Upper lobe of right lung (tissue), 1 donor: ENCODE measurements around the gene ALDOA. TPM values are rescaled to one million over a fixed set of nuclear protein-coding genes. Genes with fewer than 3 reads are reported as not detected.
"Not testable (repeated sequence)": the region's sequence is repeated elsewhere in the genome, so short reads cannot be mapped to it uniquely, and the experiment has no call there.

Experiments
- ATAC-seq: fragments of 200-7000 bp; cut with Tn5 transposase; one replicate; pipeline ENCODE4 v1.9.1; 2020; ENCODE audit warnings: mild to moderate bottlenecking, moderate library complexity
- DNase-seq: peaks from one replicate; pipeline ENCODE4 v3.0.0-alpha.2; 2020
- H3K27ac ChIP-seq: fragments of 200-600 bp; one replicate; pipeline ENCODE4 v1.8.0; 2022
- H3K27me3 ChIP-seq: fragments of 200-600 bp; one replicate; pipeline ENCODE4 v1.8.0; 2022; ENCODE audit warnings: mild to moderate bottlenecking
- H3K36me3 ChIP-seq: fragments of 200-600 bp; one replicate; pipeline ENCODE4 v1.8.0; 2022
- H3K4me1 ChIP-seq: fragments of 200-600 bp; one replicate; pipeline ENCODE4 v1.8.0; 2022
- H3K4me3 ChIP-seq: fragments of 200-600 bp; one replicate; pipeline ENCODE4 v1.8.0; 2022; ENCODE audit warnings: mild to moderate bottlenecking
- H3K9me3 ChIP-seq: fragments of 200-600 bp; one replicate; pipeline ENCODE4 v1.8.0; 2022
- intact Hi-C: fragments of 100-400 bp; cut with DNase I; formaldehyde crosslinking; loops from one replicate; pipeline ENCODE4 v1.11.0; 2022
- long read RNA-seq: library from polyadenylated mRNA; unstranded; transcript quantifications from one replicate; pipeline ENCODE4 v2.0.0, GENCODE V29; 2021
- total RNA-seq: library from RNA; stranded (reverse); fragmentation: NEBNext Ultra II Directional; extraction: Animal tissue kit (Norgen Biotek cat#: 25700); gene quantifications from one replicate; pipeline ENCODE4 v1.2.1, GENCODE V29; 2021
- TF ChIP-seq, protein P1 (sequence below): fragments of 200-600 bp; IDR thresholded peaks from one replicate; pipeline ENCODE4 v1.8.0; 2022; ENCODE audit warnings: antibody characterized with exemption
- donor health status: DM: no; HTN: yes; CAD: no; lungs with severe emphysema.

Gene ALDOA
- total RNA-seq = 689 TPM
- long read RNA-seq, transcript ALDOA-209 (9 exons, 1,579 nt) = major isoform, 724 of 798 reads
- long read RNA-seq, transcript ALDOA-206 (9 exons, 1,550 nt) = minor isoform, 27 of 798 reads
- long read RNA-seq, partial matches to known transcripts = 27 of 798 reads
- long read RNA-seq, other reads (novel, unspliced or antisense) = 14 of 798 reads

DNA sequence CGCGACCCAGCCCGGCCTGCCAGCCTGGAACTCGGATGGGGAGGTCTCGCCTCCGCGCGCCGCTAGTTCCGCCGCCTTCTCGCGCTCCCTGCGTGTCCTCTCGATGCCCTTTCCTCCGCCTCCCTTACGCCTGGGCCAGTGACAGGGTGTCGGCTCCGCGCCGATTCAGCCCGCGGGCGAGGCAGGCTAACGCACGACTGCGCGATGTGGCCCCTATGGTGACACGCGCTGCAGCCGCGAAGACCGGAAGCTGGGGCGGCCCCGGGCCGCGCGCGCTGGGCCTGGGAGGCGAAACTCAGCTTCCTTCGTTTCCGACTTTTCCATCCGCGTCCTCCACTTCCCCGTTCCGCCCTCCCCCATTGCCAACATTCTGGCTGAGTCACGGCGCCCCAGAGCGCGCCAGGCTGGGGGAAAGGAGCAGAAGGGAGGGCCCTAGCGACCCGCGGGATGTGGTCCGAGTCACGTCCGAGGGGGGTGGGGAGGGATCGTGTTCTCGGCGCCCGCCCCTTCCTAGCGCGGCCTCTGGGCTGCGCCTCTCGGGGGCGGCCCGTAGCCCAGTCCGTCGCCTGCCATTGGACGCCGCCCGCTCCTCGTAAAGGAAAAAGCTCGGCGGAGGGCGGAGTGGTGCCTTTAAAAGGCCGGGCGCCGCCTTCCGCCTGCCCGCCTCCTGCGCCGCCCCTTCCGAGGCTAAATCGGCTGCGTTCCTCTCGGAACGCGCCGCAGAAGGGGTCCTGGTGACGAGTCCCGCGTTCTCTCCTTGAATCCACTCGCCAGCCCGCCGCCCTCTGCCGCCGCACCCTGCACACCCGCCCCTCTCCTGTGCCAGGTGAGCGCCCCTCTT is at the start of gene ALDOA:
TSS of gene ALDOA (plus strand) at position 659 of the 841 bp plus-strand sequence. CDS start 1,138 bp downstream, outside the sequence.
- TF ChIP-seq, protein P1, sequence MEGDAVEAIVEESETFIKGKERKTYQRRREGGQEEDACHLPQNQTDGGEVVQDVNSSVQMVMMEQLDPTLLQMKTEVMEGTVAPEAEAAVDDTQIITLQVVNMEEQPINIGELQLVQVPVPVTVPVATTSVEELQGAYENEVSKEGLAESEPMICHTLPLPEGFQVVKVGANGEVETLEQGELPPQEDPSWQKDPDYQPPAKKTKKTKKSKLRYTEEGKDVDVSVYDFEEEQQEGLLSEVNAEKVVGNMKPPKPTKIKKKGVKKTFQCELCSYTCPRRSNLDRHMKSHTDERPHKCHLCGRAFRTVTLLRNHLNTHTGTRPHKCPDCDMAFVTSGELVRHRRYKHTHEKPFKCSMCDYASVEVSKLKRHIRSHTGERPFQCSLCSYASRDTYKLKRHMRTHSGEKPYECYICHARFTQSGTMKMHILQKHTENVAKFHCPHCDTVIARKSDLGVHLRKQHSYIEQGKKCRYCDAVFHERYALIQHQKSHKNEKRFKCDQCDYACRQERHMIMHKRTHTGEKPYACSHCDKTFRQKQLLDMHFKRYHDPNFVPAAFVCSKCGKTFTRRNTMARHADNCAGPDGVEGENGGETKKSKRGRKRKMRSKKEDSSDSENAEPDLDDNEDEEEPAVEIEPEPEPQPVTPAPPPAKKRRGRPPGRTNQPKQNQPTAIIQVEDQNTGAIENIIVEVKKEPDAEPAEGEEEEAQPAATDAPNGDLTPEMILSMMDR = peak; percentile 7
- intact Hi-C loops = no loop called here
- Histone ChIP-seq H3K27me3 (no peaks in the 10 kb centered on the region), H3K4me1 (peaks cover 41% of the 10 kb centered on the region), H3K27ac (peak within 1 kb of the TSS; percentile 99), H3K4me3 (peak within 1 kb of the TSS; percentile 87), H3K9me3 (no peaks in the 10 kb centered on the region), H3K36me3 (peaks cover 36% of the 10 kb centered on the region)
- DNase-seq (peak; percentile 99), ATAC-seq (peak; percentile 93)

DNA sequence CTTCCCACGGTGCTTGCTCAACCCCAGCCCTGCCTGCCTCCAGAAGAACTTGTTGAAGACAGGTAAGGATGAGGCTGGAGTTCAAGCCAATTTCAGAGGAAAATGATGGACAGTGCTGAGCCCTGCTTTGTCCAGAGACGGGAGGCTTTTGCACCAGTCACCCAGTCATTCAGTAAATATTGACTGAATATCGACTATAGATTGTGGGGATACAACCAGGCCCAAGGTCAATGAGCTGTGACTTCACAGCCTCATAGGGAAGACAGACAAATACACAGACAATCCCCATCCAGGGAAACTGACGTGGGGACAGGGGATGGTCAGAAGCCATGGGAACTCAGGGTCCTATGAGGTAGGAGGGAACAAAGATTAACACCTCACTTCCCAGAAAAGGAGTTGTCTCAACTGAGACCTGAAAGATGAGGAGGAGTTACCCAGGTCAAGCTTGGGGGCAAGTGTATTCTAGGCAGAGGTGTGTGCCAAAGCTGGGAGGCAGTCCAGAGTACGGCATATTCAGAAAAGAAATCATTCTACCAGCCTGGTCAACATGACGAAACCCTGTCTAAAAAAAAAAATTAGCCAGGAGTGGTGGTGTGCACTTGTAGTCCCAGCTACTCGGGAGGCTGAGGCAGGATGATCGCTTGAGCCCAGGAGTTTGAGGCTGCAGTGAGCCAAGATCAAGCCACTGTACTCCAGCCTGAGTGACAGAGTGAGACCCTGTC is 48.8 kb upstream of the ALDOA start:
- intact Hi-C loops = loop anchor here (10.0 kb wide), 1 partner anchor 322 kb away; no protein-coding TSS in a partner anchor
- no peak for DNase-seq
- H3K27me3 ChIP-seq = peaks cover 8% of the 10 kb centered on the region
- no peak overlapping the region for H3K4me3 ChIP-seq
- no peaks in the 10 kb centered on the region for H3K4me1 ChIP-seq
- no peak overlapping the region for H3K27ac ChIP-seq
- TF ChIP-seq, protein P1 = no peak
- no peak for ATAC-seq
- H3K9me3 ChIP-seq = no peaks in the 10 kb centered on the region
- H3K36me3 ChIP-seq = no peaks in the 10 kb centered on the region

DNA sequence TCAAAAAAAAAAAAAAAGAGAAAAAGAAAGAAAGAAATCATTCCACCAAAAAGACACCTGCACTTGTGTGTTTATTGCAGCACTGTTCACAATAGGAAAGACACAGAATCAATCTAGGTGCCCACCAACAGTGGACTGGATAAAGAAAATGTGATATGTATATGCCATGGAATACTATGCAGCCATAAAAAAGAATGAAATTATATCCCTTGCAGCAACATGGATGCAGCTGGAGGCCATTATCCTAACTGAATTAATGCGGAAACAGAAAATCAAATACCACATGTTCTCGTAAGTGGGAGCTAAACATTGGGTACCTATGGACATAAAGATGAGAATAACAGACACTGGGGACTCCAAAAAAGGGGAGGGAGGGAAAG is 48.3 kb upstream of the ALDOA start:
- no peak overlapping the region for H3K4me3 ChIP-seq
- H3K4me1 ChIP-seq = no peaks in the 10 kb centered on the region
- intact Hi-C loops = loop anchor here (10.0 kb wide), 1 partner anchor 322 kb away; no protein-coding TSS in a partner anchor
- peaks cover 2% of the 10 kb centered on the region for H3K27me3 ChIP-seq
- no peak for DNase-seq
- no peak overlapping the region for H3K27ac ChIP-seq
- no peaks in the 10 kb centered on the region for H3K36me3 ChIP-seq
- TF ChIP-seq, protein P1 = no peak
- no peaks in the 10 kb centered on the region for H3K9me3 ChIP-seq
- ATAC-seq = no peak

DNA sequence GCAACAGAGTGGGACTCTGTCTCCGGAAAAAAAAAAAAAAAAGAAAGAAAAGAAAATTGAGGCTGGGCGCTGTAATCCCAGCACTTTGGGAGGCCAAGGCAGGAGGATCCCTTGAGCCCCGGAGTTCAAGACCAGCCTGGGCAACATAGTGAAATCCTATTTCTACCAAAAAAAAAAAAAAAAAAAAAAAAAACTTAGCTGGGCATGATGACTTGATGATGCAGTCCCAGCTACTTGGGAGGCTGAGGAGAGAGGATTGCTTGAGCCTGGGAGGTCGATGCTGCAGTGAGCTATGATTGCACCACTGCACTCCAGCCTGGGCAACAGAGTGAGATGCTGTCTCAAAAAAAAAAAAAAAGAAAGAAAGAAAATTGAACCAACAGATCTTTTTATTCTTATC is 47.6 kb upstream of the ALDOA start:
- H3K4me3 ChIP-seq, H3K36me3 ChIP-seq, H3K9me3 ChIP-seq, H3K4me1 ChIP-seq, ATAC-seq, DNase-seq, H3K27ac ChIP-seq, H3K27me3 ChIP-seq: not testable (repeated sequence)
- intact Hi-C loops = loop anchor here (10.0 kb wide), 1 partner anchor 323 kb away; no protein-coding TSS in a partner anchor

DNA sequence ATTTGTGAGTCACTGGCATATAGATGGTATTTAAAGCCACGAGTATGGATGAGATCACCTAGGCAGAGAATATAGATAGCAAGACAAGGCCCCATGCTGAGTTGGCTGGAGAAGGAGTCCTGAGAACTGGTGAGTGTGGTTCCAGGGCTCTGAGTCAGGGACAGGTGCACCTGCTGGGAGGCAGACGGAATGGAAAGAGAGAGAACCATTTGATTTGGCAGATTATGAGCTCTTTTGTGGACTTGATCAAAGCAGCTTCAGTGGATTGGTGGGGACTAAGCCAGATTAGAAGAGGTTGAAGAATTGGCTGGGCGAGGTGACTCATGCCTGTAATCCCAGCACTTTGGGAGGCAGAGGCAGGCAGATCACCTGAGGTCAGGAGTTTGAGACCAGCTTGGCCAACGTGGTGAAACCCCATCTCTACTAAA is 46.8 kb upstream of the ALDOA start:
- H3K4me3 ChIP-seq = no peak overlapping the region
- intact Hi-C loops = loop anchor here (10.0 kb wide), 1 partner anchor 324 kb away; no protein-coding TSS in a partner anchor
- no peaks in the 10 kb centered on the region for H3K27me3 ChIP-seq
- no peaks in the 10 kb centered on the region for H3K9me3 ChIP-seq
- TF ChIP-seq, protein P1 = no peak
- ATAC-seq = no peak
- no peak overlapping the region for H3K27ac ChIP-seq
- no peaks in the 10 kb centered on the region for H3K36me3 ChIP-seq
- no peak for DNase-seq
- no peaks in the 10 kb centered on the region for H3K4me1 ChIP-seq
